ENCODE results near the gene DHRS12. TPM values are rescaled to one million over a fixed set of nuclear protein-coding genes. Genes with fewer than 3 reads are reported as not detected.

DHRS12 gene
- total RNA-seq, 1 experiment from 2014 or later = 8.8 TPM

DNA sequence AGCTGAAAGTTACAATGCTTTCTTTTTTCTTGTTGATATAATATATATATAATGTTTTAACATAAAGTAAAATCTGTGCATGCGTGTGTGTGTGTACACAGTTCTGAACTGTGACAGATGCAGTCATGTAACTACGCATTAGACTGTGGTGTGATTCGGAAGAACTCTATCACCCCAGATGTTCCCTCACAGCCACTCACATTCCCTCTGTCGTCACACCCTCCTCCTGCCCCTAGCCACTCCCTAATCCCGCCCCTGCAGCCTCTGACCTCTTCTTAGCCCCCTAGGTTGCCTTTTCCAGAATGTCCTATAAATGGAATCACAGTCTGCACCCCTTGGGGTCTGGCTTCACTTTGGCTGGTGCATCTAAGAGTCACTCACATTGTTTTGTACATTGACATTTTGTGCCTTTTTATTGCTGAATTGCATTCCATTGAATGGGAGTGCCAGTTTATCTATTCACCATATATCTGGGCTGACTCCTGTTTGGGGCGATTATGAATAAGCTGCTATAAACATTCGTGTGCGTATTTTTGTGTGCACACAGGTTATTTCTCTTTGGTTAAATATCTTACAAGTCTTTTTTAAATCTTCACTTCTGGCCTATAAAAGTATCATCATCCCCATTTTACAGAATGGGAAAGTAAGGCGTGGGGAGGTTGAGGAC is 20.4 kb downstream of the DHRS12 start:
- Histone ChIP-seq H2BK15ac (ENCODE audit: low read depth, low read length) (no peak overlapping the region), H3K9me3 (ENCODE audit: control insufficient read depth, low read depth, low read length) (no peaks in the 10 kb centered on the region), H3K23ac (ENCODE audit: insufficient read length, low read depth, low read length) (no peak overlapping the region), H2BK120ac (ENCODE audit: low read depth, low read length, poor library complexity, severe bottlenecking) (no peak overlapping the region), H3K18ac (ENCODE audit: insufficient read length, low read depth, low read length) (no peak overlapping the region), H2AK5ac (ENCODE audit: insufficient read length, low read length) (no peak overlapping the region), H3K79me2 (ENCODE audit: insufficient read depth, low read length) (no peaks in the 10 kb centered on the region), H4K8ac (replicated peaks; ENCODE audit: insufficient read length, low read depth, low read length) (no peak overlapping the region), H4K91ac (ENCODE audit: insufficient read length, low read depth, low read length) (no peak overlapping the region), H4K20me1 (ENCODE audit: control insufficient read depth, insufficient read depth, insufficient read length) (no peaks in the 10 kb centered on the region), H3K27ac (ENCODE audit: insufficient read length, low read depth, low read length) (no peak overlapping the region), H3K4ac (ENCODE audit: low read depth, low read length) (no peak overlapping the region), H2AFZ (ENCODE audit: low read length) (no peak overlapping the region), H3K14ac (ENCODE audit: insufficient read depth, low read length) (no peak overlapping the region), H3K27me3 (ENCODE audit: insufficient read depth, low read length) (no peaks in the 10 kb centered on the region), H3K4me1 (ENCODE audit: insufficient read depth, low read length) (no peaks in the 10 kb centered on the region), H3K79me1 (ENCODE audit: insufficient read depth, low read depth, low read length, poor library complexity, severe bottlenecking) (no peaks in the 10 kb centered on the region), H3K9ac (ENCODE audit: extremely low read depth, insufficient read length, low read length) (no peak overlapping the region), H3K23me2 (ENCODE audit: insufficient read length, low read depth, low read length, poor library complexity, severe bottlenecking) (no peaks in the 10 kb centered on the region), H3T11ph (ENCODE audit: low read length) (no peak overlapping the region), H4K5ac (ENCODE audit: insufficient read length, low read depth, low read length) (no peak overlapping the region), H2BK12ac (ENCODE audit: insufficient read length, low read depth, low read length) (no peak overlapping the region), H2BK20ac (ENCODE audit: low read depth, low read length, poor library complexity, severe bottlenecking) (no peak overlapping the region), H3K4me2 (ENCODE audit: insufficient read depth, insufficient read length, low read length) (no peak overlapping the region), H3K56ac (ENCODE audit: insufficient read length, low read depth, low read length) (no peak overlapping the region), H2BK5ac (ENCODE audit: insufficient read length, low read length) (no peak overlapping the region)
- Mint-ChIP-seq H3K4me1 (peaks cover 15 to 24% of the 10 kb centered on the region in 2 experiments), H3K36me3 (ENCODE audit: insufficient read depth in 1 of 3, low read depth in 3 of 3) (peaks cover 0 to 6% (median 2%) of the 10 kb centered on the region in 3 experiments; a peak in 3 of 7 replicates), H3K27ac (no peak overlapping the region), H3K27me3 (ENCODE audit: low read depth) (no peaks in the 10 kb centered on the region), H3K9me3 (no peaks in the 10 kb centered on the region), H3K4me3 (no peak overlapping the region)
- DNase-seq = no peak
- TF ChIP-seq, protein P1, sequence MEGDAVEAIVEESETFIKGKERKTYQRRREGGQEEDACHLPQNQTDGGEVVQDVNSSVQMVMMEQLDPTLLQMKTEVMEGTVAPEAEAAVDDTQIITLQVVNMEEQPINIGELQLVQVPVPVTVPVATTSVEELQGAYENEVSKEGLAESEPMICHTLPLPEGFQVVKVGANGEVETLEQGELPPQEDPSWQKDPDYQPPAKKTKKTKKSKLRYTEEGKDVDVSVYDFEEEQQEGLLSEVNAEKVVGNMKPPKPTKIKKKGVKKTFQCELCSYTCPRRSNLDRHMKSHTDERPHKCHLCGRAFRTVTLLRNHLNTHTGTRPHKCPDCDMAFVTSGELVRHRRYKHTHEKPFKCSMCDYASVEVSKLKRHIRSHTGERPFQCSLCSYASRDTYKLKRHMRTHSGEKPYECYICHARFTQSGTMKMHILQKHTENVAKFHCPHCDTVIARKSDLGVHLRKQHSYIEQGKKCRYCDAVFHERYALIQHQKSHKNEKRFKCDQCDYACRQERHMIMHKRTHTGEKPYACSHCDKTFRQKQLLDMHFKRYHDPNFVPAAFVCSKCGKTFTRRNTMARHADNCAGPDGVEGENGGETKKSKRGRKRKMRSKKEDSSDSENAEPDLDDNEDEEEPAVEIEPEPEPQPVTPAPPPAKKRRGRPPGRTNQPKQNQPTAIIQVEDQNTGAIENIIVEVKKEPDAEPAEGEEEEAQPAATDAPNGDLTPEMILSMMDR (conservative IDR thresholded peaks at IDR 0.05) = no peak
- no CpG with 5 or more reads among the region's 9 CpGs for WGBS (ENCODE audit: extremely low coverage, insufficient read length, low lambda C conversion rate)
